ENCODE measurements around the gene CBX1. TPM values are rescaled to one million over a fixed set of nuclear protein-coding genes. Genes with fewer than 3 reads are reported as not detected.
A peak's percentile ranks its signal among the peaks of the same experiment; 100 is the strongest.

CBX1 gene
- total RNA-seq, 1 experiment from 2014 or later: 122 TPM

DNA sequence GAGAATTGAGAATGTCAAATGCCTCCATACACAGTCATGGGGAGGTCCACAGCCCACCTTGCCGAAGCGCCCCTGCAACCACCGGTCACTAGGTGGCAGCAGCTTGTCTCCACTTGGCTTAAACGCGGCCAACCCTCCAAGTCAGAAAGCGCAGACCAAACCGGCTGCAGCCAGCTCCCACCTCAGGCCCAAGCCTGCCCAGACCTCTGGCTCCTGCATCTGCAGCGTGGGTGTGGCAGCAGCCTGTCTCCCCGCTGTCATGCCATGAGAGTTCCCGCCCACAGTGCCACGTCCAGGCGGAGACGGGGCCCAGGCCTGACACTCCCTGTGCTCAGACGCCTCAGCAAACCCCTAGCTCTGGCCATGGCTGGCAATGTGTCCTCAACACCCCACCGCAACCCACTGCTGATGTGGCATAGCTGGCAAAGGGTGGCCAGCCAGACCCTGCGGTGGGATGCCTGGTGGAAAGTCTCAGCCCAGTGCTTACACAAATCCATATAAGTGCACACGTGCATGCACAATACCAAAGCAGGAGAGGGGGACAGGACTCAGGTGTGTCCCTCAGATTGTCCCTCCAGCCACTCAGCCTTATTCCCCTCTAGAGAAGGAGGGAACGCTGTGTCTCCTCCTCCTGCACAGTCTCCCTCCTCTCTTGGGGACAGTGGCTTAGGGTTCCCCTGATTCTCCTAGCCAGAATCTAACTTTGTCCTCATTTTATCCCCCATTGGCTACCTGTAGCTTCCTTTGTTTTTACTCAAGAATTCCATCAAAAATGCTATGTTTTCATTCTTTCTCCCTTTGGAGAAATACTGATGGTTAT, 74.6 kb downstream of the CBX1 start:
- DNase-seq (ENCODE audit: low read depth): peak; percentile 86

- peak; percentile 89 for DNase-seq (ENCODE audit: low read depth)
Observed at GRCh38 chr17:48025904-48026501, 75.3 kb downstream of the CBX1 start.

GRCh38 chr17:48025040-48025903, 76.0 kb downstream of the CBX1 start:
- DNase-seq (ENCODE audit: low read depth): peak; percentile 95

DNA sequence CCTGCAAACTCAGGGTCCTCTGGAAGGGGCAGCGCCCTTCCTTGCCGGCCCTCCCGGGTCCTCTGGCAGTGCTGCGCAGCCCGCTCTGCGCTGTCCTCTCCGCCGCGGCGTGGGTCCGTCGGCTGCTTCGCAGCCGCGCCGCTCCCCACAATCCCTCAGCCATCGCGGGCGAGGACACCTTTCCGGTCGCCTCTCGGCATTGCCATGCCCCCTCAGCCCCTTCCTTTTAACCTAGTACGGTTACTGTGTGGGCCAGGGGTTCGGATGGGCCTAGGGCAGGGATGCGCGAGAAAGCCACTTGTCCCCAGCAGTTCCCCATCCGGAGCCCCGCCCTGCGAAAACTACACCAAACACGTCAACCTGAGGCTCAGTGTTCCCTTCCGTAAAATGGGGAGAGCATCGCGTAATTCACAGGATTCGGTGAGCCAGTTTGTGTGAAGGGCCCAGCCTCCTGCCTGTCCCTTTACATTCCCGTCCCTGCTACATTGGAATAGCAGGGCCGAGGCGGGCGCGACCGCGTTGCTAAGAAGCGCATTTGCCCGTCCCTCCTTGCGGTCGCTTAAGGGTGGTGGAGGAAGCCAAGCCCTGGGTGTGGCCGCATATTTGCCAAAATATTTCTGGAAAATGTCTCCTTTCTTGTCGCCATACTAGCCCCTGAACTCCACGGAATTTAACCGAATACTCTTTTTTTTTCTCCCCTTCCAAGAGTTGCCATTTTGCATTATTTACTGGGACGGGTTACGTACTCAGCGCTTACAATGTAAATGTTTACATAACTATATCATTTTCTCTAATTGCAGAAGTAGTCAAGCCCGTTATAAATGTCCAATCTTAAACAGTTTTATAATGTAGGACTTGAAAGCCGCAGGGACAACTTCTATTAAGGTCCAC, 76.9 kb downstream of the CBX1 start:
- peak; percentile 72 for DNase-seq (ENCODE audit: low read depth)

GRCh38 chr17:48023400-48024148, 77.7 kb downstream of the CBX1 start:
- peak; percentile 91 for DNase-seq (ENCODE audit: low read depth)

DNA sequence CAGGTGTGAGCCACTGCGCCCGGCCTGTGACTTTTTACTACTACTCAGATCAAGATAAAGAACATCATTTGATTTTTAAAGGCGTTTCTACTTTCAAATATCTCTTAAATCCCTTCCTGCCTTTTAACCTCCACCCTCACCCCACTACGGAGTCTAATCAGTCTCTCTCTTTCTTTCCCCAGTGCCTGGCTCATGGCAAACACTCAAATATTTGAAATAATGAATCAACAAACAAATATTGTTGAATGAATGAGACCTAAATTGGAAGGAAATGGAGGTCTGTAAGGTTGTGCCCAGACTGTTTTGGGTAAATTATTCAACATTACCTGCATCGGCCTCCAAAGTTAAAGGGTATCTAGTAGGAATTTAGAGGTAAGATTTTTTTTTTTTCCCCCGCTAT, 78.4 kb downstream of the CBX1 start:
- peak; percentile 23 for DNase-seq (ENCODE audit: low read depth)

DNA sequence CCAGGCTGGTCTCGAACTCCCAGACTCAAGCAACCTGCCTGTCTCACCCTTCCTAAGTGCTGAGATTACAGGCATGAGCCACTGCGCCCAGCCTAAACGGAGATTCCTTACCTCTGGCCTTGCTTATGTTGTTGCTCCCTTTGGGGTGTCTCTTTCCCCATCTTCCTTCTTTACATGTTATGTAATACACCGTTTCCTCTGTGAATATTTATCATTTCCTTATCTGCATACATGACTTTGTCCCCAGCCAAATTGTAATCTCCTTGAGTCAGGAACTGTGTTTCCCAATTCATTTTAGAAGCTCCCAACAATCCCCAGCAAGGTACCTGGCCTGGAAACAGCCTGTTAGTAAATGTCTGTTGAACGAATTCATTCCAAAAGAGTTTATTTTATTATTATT, 79.3 kb downstream of the CBX1 start:
- no peak for DNase-seq (ENCODE audit: low read depth)

Other genes with a start within 250 kb of the CBX1 start
- 1.6 and 3.8 TPM in 2 replicates for gene SP2, start 205.2 kb downstream of the CBX1 start, total RNA-seq (2014; rRNA removed; shearing (Covaris generic))
- 40.1 and 54.2 TPM in 2 replicates for gene PNPO, start 159.9 kb downstream of the CBX1 start, total RNA-seq (2014; rRNA removed; shearing (Covaris generic))
- not detected in 2 replicates for gene PRR15L, start 143.6 kb downstream of the CBX1 start, total RNA-seq (2014; rRNA removed; shearing (Covaris generic))
- gene CDK5RAP3, start 130.4 kb downstream of the CBX1 start, total RNA-seq (2014; rRNA removed; shearing (Covaris generic)): 60.4 and 69.5 TPM in 2 replicates
- 27.3 and 40.7 TPM in 2 replicates for gene COPZ2, start 63.7 kb downstream of the CBX1 start, total RNA-seq (2014; rRNA removed; shearing (Covaris generic))
- gene NFE2L1, start 53.1 kb downstream of the CBX1 start, total RNA-seq (2014; rRNA removed; shearing (Covaris generic)): 44.3 and 68.7 TPM in 2 replicates
- gene SNX11, start 6.3 kb upstream of the CBX1 start, total RNA-seq (2014; rRNA removed; shearing (Covaris generic)): 18.1 and 22.4 TPM in 2 replicates

All from M059J (cell line).